ENCODE measurements around the gene AFAP1L1. TPM values are rescaled to one million over a fixed set of nuclear protein-coding genes. Genes with fewer than 3 reads are reported as not detected.
A peak's percentile ranks its signal among the peaks of the same experiment; 100 is the strongest.

The AFAP1L1 gene
- total and polyA plus RNA-seq, 9 of the 15 experiments (the other 6 are each of a cell fraction or from before 2014, with no cell fraction given), result 0.01 to 0.12 (median 0.03) TPM; not detected in 4

DNA sequence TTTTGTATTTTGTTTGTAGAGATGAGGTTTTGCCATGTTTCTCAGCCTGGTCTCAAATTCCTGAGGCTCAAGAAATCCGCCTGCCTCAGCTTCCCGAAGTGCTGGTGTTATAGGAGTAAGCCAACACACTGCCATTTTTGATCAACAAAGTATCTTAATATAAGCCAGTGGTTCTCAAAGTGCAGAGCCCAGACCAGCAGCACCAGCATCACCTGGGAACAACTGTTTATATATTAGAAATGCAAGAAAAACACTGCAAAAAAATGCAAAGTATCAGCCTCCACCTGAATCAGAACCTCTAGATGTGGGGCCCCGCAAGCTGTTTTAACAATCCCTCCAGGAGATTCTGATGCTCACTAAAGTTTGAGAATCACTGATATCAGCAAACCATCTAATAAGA is 101.3 kb downstream of the AFAP1L1 start:
- Histone ChIP-seq H4K20me1 (replicated peaks; ENCODE audit: control insufficient read depth, insufficient read depth, low read length) (no peaks in the 10 kb centered on the region), H2AFZ (ENCODE audit: low read depth, low read length) (no peak overlapping the region), H3K9ac (ENCODE audit: insufficient read depth in 1 of 2, low read depth in 2 of 2, low read length in 2 of 2) (no peak overlapping the region), H3K4me3 (no peak overlapping the region), H3K27ac (ENCODE audit: extremely low read depth, low read depth, low read length) (no peak overlapping the region), H3K9me1 (ENCODE audit: control insufficient read depth, insufficient read depth, low read length) (no peaks in the 10 kb centered on the region), H3K4me1 (replicated peaks in 1 of 2; ENCODE audit: control insufficient read depth in 2 of 2, insufficient read depth in 2 of 2, low read length in 2 of 2) (peaks cover 0 to 7% of the 10 kb centered on the region in 2 experiments; a peak in 1 of 5 replicates), H3K4me2 (ENCODE audit: insufficient read depth, low read length) (no peak overlapping the region), H3K36me3 (ENCODE audit: control insufficient read depth, insufficient read depth, low read length) (no peaks in the 10 kb centered on the region), H3K27me3 (ENCODE audit: control insufficient read depth in 2 of 2, insufficient read depth in 2 of 2, low read length in 2 of 2) (no peaks in the 10 kb centered on the region), H3K79me2 (ENCODE audit: control insufficient read depth, insufficient read depth, low read length) (no peaks in the 10 kb centered on the region), H3K9me3 (replicated peaks; ENCODE audit: control insufficient read depth, insufficient read depth, low read depth, low read length) (no peaks in the 10 kb centered on the region)
- no peak for ATAC-seq
- no peak for FAIRE-seq
- in situ Hi-C loops (cut with MboI) (loop anchor here (5.0 kb wide), 2 partner anchors 51 to 179 kb away; partner anchors contain the start of gene CSNK1A1), intact Hi-C loops (cut with micrococcal nuclease) (loop anchor here (5.0 kb wide), 1 partner anchor 231 kb away; the partner anchor contains the start of gene ABLIM3)
- 31% methylated on average over 3 of the region's 3 CpGs for WGBS (ENCODE audit: insufficient coverage, low coverage, missing lambda C conversion rate)
- no TSS peak for BruUV-seq (replicated peaks)
- no peak for DNase-seq (ENCODE audit: extremely low read depth in 1 of 4, low spot score in 3 of 4)
- no peak for TF ChIP-seq CBX8 (IDR thresholded peaks at IDR 0.05; ENCODE audit: borderline replicate concordance, extremely low read depth, low read depth, low read length, poor library complexity, severe bottlenecking)
- TF ChIP-seq MTA2 (IDR thresholded peaks at IDR 0.05; ENCODE audit: low read depth), result no peak
- TF ChIP-seq ZNF561 (CRISPR knock-in tag; conservative IDR thresholded peaks at IDR 0.05), result no peak
- no peak for TF ChIP-seq GATAD2B (IDR thresholded peaks at IDR 0.05; ENCODE audit: borderline replicate concordance)
- ChIA-PET CTCF (ENCODE audit: low intra/inter-chr PET ratio) (interaction anchor here (1.4 to 3.8 kb wide), 2 partner anchors 8 to 55 kb away, joined by 4 to 36 read pairs; no protein-coding TSS in a partner anchor), POLR2A (interaction anchor here (0.7 to 1.5 kb wide), 7 partner anchors 10 to 214 kb away, joined by 3 to 5 read pairs (median 3); no protein-coding TSS in a partner anchor)

DNA sequence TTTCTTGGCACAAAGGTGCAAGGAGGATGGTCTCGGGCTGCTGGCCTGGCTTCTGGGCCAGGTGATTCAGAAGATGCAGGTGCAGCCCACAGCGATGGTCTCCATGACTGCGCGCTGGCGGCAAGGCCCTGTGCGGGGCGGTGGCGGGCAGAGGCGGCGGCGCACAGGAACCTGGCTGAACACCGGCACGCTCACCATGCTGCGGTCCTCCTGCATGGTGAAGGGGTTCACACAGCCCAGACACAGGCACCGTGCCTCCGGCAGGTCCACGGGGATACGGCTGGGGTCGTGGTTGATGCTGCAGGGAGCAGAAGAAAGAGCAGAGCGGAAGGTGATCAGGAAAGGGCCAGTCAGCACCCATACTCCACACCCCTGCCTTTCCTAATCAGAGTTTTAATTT is 102.6 kb downstream of the AFAP1L1 start:
- 72% methylated on average over 14 of the region's 20 CpGs for WGBS (ENCODE audit: insufficient coverage, low coverage, missing lambda C conversion rate)
- no peak for TF ChIP-seq ZNF263 (CRISPR knock-in tag; IDR thresholded peaks at IDR 0.05; ENCODE audit: borderline replicate concordance)
- TF ChIP-seq, protein P1, sequence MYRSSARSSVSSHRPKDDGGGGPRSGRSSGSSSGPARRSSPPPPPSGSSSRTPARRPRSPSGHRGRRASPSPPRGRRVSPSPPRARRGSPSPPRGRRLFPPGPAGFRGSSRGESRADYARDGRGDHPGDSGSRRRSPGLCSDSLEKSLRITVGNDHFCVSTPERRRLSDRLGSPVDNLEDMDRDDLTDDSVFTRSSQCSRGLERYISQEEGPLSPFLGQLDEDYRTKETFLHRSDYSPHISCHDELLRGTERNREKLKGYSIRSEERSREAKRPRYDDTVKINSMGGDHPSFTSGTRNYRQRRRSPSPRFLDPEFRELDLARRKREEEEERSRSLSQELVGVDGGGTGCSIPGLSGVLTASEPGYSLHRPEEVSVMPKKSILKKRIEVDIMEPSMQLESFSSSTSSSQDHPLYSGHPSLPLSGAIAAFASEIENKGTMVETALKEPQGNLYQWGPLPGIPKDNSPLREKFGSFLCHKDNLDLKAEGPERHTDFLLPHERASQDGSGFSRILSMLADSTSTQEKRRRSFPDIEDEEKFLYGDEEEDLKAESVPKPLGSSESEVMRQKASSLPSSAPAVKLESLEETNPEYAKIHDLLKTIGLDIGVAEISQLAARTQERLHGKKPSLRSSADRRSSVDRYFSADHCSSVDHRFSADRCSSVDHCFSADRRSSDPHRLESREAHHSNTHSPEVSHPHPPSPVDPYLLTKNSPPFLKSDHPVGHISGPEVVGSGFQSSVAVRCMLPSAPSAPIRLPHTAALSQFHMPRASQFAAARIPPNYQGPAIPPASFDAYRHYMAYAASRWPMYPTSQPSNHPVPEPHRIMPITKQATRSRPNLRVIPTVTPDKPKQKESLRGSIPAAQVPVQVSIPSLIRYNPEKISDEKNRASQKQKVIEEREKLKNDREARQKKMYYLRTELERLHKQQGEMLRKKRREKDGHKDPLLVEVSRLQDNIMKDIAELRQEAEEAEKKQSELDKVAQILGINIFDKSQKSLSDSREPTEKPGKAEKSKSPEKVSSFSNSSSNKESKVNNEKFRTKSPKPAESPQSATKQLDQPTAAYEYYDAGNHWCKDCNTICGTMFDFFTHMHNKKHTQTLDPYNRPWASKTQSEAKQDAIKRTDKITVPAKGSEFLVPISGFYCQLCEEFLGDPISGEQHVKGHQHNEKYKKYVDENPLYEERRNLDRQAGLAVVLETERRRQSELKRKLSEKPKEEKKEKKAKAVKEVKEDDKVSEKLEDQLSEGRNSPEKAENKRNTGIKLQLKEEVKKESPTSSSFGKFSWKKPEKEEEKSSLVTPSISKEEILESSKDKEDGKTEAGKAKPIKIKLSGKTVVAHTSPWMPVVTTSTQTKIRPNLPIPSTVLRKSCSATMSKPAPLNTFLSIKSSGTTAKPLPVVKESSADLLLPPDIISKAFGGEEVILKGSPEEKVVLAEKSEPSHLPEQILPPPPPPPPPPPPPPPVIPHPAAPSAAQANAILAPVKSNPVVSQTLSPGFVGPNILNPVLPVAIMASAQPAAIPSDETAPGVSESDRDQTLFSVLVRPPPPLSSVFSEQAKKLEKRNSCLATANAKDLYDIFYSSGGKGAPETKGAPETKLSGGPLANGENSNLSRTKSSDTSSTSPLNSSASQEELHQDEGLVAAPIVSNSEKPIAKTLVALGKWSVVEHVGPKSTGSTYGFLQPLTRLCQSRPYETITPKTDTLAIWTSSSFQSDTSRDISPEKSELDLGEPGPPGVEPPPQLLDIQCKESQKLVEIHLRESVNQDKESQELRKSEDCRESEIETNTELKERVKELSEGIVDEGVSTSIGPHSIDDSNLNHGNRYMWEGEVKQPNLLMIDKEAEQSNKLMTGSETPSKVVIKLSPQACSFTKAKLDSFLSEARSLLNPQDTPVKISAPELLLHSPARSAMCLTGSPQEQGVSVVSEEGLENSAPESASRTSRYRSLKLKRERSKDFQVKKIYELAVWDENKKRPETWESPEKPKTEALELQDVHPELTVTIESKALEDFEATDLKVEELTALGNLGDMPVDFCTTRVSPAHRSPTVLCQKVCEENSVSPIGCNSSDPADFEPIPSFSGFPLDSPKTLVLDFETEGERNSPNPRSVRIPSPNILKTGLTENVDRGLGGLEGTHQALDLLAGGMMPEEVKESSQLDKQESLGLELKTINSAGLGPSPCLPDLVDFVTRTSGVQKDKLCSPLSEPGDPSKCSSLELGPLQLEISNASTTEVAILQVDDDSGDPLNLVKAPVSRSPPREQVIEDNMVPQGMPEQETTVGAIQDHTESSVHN (IDR thresholded peaks at IDR 0.05; ENCODE audit: borderline replicate concordance in 1 of 2, low read depth in 1 of 2), result no peak

More for the DNA sequence above, 102.6 kb downstream of the AFAP1L1 start:
- no peak overlapping the region for H2AFZ ChIP-seq (ENCODE audit: low read depth, low read length)
- H3K4me1 ChIP-seq (replicated peaks in 1 of 2; ENCODE audit: control insufficient read depth in 2 of 2, insufficient read depth in 2 of 2, low read length in 2 of 2), result peaks cover 0 to 8% of the 10 kb centered on the region in 2 experiments; a peak in 2 of 5 replicates
- DNase-seq (ENCODE audit: extremely low read depth in 1 of 4, low spot score in 3 of 4), result no peak
- H3K79me2 ChIP-seq (ENCODE audit: control insufficient read depth, insufficient read depth, low read length), result no peaks in the 10 kb centered on the region
- H3K4me2 ChIP-seq (ENCODE audit: insufficient read depth, low read length), result no peak overlapping the region
- ChIA-PET CTCF (ENCODE audit: low intra/inter-chr PET ratio) (no interaction called here), POLR2A (no interaction called here)
- no peaks in the 10 kb centered on the region for H4K20me1 ChIP-seq (replicated peaks; ENCODE audit: control insufficient read depth, insufficient read depth, low read length)
- intact Hi-C loops (cut with micrococcal nuclease) (loop anchor here (5.0 kb wide), 1 partner anchor 232 kb away; the partner anchor contains the start of gene ABLIM3), in situ Hi-C loops (cut with MboI) (loop anchor here (5.0 kb wide), 2 partner anchors 52 to 178 kb away; partner anchors contain the start of gene CSNK1A1)
- H3K27ac ChIP-seq (ENCODE audit: extremely low read depth, low read depth, low read length), result no peak overlapping the region
- no TSS peak for BruUV-seq (replicated peaks)
- no peaks in the 10 kb centered on the region for H3K9me3 ChIP-seq (replicated peaks; ENCODE audit: control insufficient read depth, insufficient read depth, low read depth, low read length)
- H3K9ac ChIP-seq (ENCODE audit: insufficient read depth in 1 of 2, low read depth in 2 of 2, low read length in 2 of 2), result peak overlapping the region in 1 of 2 experiments; percentile 46; a peak in 2 of 4 replicates
- no peak overlapping the region for H3K4me3 ChIP-seq
- no peak for FAIRE-seq
- H3K36me3 ChIP-seq (ENCODE audit: control insufficient read depth, insufficient read depth, low read length), result no peaks in the 10 kb centered on the region
- ATAC-seq, result no peak
- H3K27me3 ChIP-seq (ENCODE audit: control insufficient read depth in 2 of 2, insufficient read depth in 2 of 2, low read length in 2 of 2), result no peaks in the 10 kb centered on the region
- no peaks in the 10 kb centered on the region for H3K9me1 ChIP-seq (ENCODE audit: control insufficient read depth, insufficient read depth, low read length)

All from K562 (cell line).